HG02884 (cell line): Measurements from ENCODE around the gene CD4.
A peak's percentile ranks its signal among the peaks of the same experiment; 100 is the strongest.

Experiments used
- ATAC-seq: cut with Tn5 transposase; IDR thresholded peaks from one replicate; pipeline ENCODE4 v1.9.1; 2021; ENCODE audit warnings: mild to moderate bottlenecking, moderate library complexity; ENCODE audit not compliant: unreplicated experiment

Gene CD4

DNA sequence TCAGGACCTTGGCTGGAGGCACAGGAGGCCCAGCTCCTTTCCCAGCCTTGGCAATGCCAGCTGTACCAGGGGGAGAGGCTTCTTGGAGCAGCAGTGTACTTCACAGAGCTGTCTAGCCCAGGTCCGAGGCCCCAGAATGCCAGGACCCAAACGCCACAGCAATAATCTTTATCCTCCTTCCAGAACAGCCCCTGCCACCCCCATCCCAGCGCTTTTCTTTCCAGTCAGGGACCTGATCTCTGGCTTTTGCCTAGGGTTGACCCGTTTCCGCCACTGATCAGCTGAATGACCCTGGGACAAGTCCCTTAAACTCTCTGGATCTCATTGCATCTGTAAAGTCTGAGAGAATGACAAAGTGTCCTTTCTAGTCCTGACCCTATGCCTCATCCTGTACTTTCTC, 11.9 kb upstream of the CD4 start:
- ATAC-seq, result no peak

DNA sequence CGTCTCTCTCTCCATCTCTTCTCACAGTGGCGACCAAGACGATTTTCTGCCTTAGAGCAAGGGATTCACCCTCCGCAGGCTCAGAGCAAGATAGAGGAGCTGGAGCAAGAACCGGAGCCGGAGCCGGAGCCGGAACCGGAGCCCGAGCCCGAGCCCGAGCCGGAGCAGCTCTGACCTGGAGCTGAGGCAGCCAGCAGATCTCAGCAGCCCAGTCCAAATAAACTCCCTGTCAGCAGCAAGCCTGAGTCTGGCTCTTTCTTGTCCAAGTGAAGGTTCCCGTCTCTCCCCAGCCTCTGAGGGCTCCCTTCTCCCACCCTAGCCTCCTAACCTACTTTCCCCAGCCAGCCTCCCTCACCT, 11.1 kb upstream of the CD4 start:
- ATAC-seq, result no peak

DNA sequence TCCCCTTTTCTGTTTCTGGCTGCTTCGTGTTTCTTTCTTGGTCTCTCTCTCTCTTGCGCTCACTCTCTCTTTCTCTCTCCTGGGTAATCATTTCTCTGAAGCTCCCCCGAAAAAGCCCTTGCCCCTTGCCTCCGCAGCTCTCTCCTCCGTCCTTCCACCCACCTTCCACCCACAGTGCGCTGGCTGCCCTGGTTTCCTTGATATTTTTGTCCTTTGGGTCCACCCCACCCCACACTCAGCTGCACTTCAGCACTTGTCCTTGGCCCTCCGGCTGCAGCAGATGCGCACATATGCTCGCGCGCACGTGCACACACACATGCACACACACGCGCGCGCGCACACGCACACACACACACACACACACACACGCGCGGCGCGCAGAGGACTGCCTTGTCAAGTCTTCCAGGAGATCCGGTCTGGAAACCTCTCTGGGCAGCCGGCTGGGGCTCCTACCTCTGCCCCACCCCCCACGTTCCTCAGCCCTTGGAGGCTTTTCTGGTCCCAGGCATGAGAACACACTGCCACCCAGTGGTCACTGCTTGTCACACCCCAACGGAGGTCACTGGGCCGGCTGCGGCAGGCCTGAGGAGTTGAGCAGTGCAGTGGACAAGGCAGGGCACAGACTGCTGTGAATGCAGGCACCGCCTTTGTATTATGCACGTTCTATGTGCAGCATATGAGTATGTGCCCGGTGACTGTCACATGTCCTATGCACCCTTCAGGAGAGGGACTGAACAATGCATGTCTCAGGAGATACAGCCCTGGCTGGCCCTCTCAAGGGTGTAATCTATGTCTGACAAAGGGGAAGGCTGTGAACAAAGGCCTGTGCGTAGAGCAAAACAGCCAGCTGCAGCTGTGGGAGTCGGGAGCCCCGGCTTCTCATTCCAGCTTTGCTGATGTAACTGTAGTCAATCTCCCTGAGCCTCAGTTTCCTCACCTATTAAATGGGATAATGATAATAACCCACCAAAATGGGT, 10.5 kb upstream of the CD4 start:
- ATAC-seq, result peak; percentile 85

DNA sequence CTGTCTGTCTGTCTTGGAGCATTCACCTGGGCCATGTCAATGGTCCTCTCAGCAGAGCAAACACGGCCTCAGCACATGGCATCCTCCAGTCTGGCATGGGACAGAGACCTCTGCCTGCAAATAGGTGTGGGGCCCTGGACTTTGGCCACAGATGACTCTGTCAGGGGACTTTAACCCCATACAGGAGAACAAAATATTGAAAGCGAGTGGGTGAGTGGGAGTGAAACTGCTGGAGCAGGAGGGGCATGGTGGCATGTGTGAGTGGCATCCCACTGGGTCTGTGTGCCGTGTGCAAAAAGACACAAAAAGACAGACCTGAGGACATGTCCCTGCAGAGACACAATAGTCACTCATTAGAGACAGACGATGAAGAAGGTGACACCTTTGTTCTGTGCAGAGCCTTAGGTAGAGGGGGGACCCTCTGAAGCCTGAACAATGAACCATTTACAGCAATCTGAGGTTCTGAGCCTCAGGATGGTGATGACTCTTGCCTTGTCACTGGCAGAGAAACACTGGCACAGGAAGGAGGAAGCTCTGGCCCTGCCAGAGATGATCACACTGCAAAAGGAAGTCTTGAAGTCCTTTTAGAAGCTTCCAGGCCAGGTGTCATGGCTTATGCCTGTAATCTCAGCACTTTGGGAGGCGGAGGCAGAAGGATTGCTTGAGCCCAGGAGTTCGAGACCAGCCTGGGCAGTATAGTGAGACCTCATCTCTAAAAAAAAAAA, 9.5 kb upstream of the CD4 start:
- no peak for ATAC-seq

DNA sequence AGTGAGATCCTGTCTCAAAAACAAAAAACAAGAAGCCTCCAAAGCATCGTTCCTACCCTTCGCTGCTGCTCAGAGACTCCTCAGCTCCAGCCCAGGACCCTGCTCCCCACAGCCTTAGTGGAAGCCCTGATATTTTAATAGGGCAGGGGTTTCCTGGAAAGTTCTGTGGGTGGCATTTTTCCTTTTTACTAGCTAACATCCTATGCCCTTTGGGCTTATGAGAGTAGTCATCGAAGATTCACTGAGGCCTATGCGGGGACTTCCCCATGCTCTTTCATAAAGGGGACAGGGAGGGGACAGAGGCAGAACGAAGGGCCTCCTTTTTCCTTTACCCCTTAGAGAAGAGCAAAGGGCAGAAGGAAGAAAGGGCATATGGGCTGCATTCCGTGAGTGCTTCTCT, 8.8 kb upstream of the CD4 start:
- no peak for ATAC-seq

DNA sequence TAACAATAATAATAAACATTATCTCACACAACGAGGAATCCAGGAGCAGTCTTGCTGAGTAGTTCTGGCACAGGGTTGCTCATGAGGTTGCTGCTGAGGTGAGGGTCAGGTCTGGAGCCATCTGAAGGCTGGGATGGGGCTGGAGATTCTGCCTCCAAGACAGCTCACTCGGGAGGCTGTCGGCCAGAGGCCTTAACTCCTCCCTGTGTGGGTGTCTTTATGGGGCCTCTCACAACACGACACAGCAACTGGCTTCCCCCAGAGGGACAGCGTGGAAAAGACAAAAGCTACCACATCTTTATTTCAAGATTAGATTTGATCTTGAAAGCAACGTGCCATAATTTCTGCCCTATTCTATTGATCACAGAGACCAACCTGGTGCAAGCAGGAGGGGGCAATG, 7.2 kb upstream of the CD4 start:
- ATAC-seq, result no peak

DNA sequence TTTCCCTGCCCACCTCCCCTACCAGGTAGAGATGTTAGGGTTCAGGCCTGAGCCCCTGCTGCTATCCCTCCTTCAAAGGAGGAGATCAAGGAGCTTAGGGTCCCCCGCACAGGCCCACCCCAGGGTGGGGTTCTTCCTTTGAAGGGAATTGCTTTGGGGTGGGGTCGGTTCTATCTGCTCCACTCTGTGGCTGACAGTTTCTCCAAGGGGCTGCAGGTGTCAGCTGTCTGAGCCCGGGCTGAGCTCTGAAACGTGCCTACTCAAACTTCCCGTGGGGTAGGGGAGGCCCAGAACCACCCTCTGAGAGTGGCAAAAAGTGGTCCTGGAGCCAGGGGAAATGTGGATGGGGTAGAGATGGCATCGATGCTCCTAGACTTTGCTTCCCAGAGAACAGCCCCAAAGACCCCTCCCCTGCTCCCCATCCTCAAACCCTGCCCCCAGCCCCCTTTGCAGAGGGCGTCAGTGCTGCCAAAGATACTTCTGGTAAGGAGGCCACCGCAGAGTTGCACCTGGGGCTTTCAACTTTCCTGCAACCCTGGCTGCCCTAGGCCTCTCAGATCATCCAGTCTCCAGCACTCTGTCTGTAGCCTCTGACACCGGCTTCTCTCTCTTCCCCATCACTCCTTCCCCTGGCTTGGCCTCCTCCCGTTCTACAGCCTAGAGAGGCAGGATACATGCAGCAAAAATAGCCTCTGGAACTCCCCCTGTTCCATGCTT, 6.3 kb upstream of the CD4 start:
- ATAC-seq, result no peak

DNA sequence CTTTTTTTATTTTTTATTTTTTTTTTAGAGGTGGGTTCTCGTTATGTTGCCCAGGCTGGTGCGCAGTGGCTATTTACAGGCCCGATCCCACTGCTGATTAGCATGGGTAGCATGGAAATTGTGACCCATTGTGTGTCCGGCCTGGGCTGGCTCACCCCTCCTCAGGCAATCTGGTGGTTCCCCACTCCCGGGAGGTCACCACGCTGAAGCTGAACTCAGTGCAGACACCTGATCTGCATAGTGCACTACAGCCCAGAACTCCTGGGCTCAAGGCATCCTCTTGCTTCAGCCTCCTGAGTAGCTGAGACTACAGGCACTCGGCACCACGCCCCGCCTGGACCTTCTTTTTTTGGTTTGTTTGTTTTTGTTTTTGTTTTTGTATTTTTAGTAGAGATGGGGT, 5.5 kb upstream of the CD4 start:
- ATAC-seq, result no peak

DNA sequence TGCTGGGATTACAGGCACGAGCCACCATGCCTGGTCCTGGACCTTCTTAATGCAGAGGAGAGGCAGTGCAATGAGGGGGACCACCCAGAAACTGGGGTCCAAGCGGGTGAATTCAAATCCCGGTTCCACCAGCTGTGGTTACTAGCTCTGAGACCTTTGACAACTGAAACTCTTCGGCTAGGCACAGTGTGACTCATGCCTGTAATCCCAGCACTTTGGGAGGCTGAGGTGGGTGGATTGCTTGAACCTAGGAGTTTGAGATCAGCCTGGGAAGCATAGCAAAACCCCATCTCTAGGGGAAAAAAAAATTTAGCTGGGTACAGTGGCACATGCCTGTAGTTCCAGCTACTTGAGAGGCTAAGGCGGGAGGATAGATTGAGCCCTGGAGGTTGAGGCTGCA, 5.0 kb upstream of the CD4 start:
- ATAC-seq, result no peak

DNA sequence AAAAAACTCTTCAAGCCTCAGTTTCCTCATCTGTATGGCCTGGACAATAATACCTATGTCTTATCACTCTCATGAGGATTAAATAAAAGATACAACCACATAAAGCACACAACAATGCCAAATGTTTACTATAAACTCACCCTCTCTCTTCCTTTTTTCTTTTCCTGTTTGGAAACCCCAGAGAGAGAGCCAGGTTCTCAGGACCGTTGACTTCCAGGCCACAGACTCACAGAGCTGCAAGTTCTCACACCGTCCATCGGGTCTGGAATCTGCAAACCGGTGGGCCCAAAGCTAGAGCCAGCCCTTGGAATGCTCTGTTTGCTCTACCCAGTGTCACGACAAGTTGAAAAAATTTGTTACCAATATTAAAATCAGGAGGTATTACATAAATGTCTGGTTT, 4.6 kb upstream of the CD4 start:
- ATAC-seq, result no peak

DNA sequence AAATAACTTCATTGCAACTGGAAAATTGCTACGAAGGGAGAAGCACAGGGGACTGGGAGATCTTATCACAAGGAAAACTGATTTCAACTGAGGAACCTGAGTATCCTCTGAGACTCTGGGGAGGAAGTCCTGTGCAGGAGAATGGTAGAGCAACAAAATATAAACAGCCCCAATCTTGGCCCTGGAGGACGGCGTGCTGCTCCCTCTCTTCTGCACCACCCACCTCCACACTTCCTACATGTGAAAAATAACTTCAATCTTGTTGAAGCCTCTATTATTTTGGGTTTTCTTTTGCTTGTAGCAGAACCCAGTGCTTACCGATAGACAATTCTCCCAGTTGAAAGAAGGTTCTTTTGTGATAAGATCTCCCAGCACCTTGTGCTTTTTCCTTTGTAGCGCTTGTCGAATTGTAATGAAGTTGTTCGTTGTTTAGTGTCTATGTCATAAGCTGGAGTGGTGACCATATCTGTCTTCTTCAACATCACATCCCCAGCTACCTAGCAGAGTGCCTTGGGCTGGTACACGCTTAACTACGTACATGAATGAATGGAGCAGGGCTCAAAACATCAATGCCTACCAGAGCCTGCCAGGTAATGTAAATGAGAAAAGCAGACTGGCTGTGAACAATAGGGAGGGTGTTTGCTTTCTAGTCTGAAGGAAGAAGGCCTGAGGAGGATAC, 2.8 kb upstream of the CD4 start:
- no peak for ATAC-seq

DNA sequence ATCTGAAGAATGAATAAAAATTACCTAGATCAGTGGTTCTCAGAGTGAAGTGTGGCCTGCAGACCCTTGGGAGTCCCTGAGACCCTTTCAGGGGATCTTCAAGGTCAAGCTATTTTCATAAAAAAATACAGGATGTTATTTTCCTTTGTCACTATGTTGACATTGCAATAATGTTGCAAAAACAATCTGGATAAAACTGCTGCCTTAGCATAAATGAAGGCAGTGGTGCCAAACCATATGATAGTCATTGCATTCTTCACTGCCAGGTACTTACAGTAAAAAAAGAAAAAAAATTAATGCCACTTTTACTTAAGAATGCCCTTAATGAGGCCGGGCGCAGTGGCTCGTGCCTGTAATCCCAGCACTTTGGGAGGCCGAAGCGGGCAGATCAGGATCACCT, 2.0 kb upstream of the CD4 start:
- ATAC-seq, result no peak

DNA sequence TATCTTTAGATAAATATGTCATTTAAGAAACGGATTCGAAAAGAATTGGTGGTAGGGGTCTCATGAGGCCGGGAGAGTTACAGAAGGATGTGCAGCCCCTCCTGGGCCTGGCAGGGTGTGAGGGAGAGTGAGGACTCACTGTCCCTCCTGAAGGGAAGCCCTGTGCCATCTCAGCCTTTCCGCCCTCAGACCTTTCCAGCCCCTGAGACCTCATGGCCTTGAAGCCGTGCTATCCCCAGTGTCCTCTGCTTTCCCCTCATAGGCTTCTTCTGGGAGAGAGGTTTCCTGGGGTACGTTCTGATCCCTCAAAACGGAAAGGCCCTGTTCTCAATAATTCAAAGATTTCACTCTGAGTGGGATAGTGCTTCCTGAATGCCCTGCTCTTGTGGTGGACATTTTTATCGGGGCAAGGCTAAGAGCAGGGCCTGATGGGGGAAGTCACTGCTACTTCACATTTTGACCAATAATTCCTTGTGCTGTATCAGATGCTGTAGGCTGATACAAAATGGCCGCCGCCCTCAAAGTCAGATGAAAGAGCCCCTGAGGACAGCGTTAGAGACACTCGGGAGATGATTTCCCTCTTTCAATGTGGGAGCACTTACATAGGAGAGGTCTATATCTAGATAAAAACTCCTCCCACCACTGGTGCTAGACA, 1.3 kb downstream of the CD4 start:
- no peak for ATAC-seq

DNA sequence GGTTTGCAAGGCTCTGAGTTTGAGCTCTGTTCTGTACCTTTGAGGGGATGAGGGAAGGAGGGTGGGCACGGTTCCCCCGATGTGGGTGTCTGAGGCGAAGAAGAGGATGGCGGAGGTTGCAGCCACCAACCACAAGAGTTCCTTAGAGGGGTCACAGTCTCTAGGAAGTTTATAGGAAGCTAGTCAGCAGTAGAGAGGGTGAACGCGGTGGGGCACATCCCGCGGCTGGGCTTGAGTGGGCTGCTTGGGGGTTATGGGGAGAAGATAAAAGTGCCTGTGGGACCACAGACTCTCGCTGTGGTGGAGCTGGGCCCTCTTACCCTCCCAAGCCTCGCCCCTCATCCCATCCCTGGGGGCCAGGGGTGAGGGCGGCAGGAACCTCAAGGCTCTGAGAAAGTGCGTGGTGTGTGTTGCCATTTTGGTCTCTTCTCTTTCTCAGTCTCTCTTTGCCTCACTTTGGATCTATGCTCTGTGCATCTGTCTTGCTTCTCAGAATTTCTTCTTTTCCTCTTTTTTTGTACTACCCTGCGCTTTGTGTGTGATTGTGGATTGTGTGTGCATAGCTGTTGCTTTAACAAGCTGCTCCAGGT, 2.7 kb downstream of the CD4 start:
- ATAC-seq, result no peak

DNA sequence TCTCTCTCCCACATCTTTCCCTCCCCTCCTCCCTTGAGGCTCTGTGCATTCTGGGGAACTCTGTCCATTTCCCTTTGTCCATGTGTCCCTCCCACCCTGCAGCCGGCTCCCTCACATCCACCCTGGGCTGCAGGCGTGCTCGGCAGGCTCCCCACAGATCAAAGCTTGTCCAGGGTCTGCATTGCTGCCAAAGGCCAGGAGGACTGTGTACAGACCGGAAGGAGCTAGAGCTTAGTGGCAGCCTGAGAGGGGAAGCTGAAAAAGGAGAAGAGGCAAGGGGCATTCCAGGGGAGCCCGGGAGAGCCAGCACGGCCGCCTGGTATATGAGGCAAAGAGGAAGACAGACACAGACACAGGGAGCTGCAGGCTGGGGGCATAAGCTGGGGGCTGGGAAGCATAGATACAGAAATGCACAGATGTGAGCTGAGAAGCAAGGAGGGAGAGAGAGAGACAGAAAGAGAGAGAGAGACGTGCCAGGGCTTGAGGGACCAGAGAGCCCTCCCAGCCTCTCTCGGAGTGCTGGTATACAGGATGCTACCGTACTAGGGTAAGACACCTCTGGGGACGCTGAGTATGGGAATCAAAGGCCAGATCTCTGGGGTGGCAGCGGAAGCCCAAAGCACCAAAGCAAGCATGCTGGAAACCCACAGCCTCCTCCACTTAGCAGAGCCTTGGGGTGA, 3.3 kb downstream of the CD4 start:
- peak; percentile 45 for ATAC-seq

DNA sequence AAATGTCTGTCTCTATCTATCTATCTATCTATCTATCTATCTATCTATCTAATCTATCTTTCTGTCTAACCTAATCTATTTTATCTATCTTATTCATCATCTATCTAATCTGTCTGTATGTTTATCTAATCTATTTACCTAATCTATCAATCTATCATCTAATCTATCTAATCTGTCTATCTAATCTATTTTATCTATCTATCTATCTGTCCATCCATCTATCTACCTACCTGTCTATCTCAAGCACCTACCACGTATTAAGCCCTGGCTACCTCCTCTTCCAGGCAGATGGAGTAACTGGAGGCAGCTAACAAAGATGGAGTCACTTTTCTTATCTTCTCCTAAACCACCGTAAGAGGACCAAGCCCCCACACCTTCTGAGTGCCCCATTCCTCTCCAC, 5.8 kb downstream of the CD4 start:
- ATAC-seq, result no peak

DNA sequence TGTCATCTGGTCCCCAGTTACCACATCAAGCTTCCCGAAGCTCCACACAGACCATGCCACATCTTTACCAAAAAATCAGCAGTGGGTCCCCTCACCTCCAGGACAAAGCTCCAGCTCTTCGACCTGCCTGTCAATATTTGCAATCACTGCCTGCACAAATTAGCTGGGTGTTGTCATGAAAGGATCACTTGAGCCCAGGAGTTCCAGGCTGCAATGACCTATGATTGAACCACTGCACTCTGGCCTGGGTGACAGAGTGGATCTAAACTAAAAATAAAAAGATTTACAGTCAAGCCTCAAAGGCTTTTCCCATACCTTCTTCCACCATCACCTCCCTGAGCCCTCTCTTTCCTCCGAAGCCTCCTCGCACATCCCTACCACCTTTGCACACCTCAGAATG, 7.2 kb downstream of the CD4 start:
- no peak for ATAC-seq

DNA sequence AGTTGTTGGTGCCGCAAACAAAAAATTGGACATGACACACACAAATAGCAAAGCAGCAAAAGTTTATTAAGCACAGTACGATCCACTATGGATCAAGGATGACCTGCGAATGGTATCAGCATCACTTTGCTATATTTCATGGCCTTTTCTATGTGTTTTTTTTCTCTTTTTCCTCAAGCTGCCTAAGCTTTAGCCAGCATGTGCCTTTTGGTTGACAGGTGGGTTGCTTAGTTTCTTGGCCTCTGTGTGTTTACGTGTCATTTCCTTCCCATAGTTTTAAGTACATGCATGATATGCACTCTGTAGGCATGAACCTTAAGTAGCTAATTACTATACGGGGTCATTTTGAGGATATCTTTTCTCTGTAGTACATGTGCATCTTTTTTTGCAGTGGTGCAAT, 9.8 kb downstream of the CD4 start:
- no peak for ATAC-seq

DNA sequence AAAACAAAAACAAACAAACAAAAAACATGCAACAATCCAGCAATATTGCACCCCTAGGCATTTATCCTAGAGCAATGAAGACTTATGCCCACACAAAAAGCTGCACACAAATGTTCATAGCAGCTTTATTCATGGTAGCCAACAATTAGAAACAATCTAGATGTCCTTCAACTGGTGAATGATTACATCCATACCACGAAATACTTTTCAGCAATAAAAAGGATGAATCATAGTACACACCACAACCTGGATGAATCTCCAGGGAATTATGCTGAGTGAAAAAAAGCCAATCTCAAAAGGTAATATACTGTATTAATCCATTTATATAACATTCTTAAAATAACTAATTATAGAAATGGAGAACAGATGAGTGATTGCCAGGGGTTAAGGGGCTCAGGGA, 17.8 kb downstream of the CD4 start:
- no peak for ATAC-seq

DNA sequence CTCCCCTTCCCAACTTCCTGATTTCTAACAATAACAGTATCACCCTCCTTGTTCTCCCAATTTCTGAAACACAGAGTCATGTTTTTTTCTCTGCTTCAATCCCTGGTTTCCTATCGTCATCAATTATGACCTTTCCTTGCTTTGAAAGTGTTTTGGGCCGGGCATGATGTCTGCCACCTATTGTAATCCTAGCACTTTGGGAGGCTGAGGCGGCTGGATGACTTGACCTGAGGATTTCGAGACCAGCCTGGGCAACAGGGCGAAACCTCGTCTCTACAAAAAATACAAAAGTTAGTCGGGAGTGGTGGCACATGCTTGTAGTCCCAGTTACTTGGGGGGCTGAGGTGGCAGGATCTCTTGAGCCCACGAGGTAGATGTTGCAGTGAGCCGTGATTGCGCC, 19.7 kb downstream of the CD4 start:
- ATAC-seq, result no peak
